HG03139 (cell line): Measurements from ENCODE around the gene QSOX2.

ENCODE experiments used
- ATAC-seq: cut with Tn5 transposase; IDR thresholded peaks from one replicate; pipeline ENCODE4 v1.9.1; 2021; ENCODE audit not compliant: unreplicated experiment

Gene QSOX2

DNA sequence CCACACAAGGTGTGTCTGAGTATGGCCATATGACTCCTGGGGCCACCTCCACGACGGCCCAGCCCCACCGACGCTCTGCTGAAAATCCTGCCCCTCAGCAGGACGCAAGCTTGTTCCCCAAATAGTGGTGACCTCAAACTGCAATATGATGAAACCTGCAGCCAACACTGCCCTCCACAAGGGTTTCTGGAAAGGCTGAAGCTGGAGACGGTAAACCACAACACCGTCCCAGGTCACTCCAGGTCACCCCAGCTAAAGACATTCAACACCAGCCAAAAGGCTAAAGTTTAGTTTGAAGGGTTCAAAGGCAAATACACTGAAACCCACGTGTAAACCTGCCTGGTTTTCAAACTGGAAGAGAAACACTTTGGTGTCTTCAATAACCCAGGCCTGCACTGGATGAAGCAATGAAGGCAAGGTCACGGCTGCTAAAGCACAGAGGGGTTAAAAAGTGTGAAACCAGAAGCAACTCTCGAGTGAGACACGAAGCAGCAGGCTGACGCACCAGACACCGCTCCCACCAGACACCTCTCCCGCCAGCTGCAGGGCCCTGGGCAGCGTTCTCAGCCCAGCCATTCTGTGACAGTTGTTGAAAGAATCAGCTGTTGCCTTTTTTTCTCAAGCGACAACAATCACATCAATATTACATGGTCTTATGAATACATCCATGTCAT is 38.9 kb downstream of the QSOX2 start:
- ATAC-seq: no peak

DNA sequence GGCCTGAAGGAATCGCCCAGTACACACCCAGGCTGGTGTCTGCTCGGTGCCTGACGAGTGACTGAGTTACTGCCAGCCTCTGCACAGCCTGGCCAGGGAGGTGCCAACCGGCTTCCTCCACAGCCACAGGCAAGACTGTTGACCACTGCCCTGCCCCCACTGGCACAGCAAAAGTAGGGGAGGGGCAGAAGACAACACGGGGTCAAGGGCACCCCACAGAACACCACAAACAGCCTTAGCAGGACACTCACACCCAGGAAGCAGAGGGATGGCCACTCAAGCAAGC is 40.0 kb downstream of the QSOX2 start:
- ATAC-seq: no peak

- ATAC-seq: no peak
These were observed 40.5 kb downstream of the QSOX2 start, which contains the start of gene LHX3 for GRCh38 chr9:136204838-136205706. LHX3 (minus strand) TSS chr9:136205128; CDS start chr9:136205012, 116 bp downstream.

GRCh38 chr9:136204145-136204805 is 41.3 kb downstream of the QSOX2 start:
- ATAC-seq: no peak

GRCh38 chr9:136203408-136204144 is 42.0 kb downstream of the QSOX2 start:
- ATAC-seq: no peak

- ATAC-seq: no peak
These were observed 42.9 kb downstream of the QSOX2 start for GRCh38 chr9:136202454-136203407.

GRCh38 chr9:136201609-136202453 is 43.8 kb downstream of the QSOX2 start:
- no peak for ATAC-seq

DNA sequence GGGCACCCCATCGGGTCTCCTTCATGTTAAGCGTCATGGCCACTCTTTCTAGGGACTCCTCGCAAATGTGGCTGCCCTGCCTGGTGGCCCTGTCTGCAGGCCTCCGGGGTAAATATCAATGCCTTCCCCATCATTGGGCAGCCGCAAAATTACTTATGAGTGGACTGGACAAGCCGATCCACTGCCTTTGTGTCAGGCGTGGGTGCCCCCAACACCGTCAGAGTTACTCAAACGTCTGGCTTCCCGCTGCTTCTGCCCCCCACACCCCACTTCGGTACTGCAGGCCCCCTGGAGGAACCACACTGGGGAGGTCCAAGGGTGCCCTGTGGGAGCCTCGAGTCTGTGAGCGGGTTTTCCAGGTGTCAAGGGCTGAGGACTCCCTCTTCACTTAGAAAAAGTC is 44.4 kb downstream of the QSOX2 start:
- no peak for ATAC-seq

DNA sequence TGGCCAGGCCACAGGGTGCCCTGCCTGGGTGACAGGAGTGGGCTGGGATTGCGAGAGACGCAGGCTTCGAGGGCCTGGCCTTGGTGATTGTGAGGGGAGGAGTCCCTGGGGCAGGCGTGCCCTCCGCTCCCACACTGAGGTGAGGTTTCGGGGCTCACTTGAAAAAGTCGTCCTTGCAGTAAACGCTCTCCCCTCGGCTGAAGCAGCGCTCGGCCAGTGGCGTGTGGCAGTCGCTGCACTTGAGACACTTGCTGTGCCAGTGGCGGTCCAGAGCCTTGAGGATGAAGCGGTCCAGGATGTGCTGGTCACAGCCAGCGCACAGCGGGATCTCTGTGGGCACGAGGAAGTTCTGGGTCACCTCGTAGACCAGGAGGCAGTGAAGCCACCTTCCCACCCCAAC is 45.2 kb downstream of the QSOX2 start:
- ATAC-seq: no peak

GRCh38 chr9:136199391-136200288 is 46.0 kb downstream of the QSOX2 start:
- ATAC-seq: no peak

GRCh38 chr9:136198605-136199083 is 47.0 kb downstream of the QSOX2 start:
- ATAC-seq: no peak

DNA sequence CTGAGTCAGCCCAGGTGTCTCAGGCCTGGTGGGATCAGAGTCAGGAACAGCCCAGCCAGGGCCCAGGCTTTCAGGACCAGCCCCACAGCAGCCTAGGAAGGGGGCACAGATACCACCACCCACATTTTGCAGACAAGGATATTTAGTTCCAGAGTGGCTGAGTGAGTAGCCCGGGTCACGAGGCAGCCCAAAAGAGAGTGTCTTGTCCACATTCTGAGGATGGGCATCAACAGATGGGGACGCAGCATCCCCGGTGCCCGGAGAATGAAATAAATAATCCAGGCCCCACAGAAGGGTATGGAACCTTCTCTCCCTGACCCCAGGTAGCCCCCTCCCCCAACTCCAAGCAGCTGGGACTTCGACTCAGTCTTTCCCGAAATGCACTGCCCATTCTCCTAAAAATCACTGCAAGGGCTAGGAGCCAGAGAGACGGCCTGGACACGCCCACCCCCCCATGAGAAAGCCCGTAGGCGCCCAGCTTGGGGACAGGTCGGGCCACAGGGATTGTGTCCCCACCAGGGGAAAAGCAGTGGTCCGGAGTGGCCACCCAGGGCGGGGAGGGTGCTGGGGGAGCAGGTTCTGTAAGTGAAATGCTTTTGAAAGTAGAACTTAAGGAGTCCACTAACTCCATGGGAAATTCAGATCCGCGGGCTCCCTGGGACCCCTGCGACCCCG is 47.5 kb downstream of the QSOX2 start:
- no peak for ATAC-seq

GRCh38 chr9:136197084-136197875 is 48.3 kb downstream of the QSOX2 start:
- no peak for ATAC-seq

DNA sequence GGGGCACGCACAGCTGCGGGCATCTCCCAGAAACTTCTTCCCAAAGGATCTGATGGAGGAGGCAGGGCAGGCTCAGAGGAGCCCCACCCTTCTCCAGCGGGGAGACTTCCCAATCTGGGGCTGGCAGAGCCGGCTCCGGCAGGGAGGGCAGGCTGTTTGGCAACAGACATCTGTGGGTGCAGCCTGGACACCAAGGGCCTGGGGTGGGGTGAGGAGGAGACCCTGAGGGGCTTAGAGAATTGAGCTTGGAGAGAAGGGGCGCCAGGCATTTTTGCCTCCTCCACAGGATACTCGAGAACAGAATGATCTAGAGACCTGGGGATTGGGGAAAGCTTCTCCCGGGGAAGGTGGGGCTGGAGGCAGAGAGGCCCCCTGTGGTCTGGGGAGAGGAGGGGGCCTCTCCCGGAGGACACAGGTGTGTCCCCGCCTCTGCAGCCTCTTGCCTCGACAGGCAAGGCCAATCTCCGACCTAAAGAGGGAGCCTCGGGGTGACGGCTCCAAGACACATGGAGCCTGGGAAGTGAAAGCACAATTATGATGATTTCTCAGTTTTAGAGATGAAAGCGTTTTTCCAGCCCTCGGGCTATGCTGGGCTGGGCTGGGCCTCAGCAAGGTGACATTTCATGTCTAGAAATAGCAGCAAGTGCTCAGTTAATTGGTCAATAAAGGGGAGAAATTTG is 49.1 kb downstream of the QSOX2 start:
- ATAC-seq: no peak

- no peak for ATAC-seq
These were observed 51.1 kb downstream of the QSOX2 start for GRCh38 chr9:136194540-136194939.

GRCh38 chr9:136193891-136194279 is 51.7 kb downstream of the QSOX2 start:
- ATAC-seq: no peak
